ENCODE measurements around the gene ASPSCR1. TPM values are rescaled to one million over a fixed set of nuclear protein-coding genes. Genes with fewer than 3 reads are reported as not detected.

The ASPSCR1 gene
- total RNA-seq, 1 donor from 2014 or later = 20.1 TPM

DNA sequence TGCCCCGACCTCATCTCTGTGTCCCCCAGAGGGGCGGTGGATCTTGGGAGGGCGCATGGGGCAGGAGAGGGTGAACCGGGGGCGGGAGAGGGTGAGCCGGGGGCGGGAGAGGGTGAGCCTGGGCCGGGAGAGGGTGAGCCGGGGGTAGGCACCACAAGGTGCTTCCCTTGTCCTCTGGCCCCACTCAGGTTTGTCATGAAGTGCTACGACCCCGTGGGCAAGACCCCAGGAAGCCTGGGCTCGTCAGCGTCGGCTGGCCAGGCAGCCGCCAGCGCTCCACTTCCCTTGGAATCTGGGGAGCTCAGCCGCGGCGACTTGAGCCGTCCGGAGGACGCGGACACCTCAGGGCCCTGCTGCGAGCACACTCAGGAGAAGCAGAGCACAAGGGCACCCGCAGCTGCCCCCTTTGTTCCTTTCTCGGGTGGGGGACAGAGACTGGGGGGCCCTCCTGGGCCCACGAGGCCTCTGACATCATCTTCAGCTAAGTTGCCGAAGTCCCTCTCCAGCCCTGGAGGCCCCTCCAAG lies 18.9 kb downstream of the ASPSCR1 start:
- no peak overlapping the region for H3K4me3 ChIP-seq (ENCODE audit: low read depth, low read length)
- TF ChIP-seq, protein P1, sequence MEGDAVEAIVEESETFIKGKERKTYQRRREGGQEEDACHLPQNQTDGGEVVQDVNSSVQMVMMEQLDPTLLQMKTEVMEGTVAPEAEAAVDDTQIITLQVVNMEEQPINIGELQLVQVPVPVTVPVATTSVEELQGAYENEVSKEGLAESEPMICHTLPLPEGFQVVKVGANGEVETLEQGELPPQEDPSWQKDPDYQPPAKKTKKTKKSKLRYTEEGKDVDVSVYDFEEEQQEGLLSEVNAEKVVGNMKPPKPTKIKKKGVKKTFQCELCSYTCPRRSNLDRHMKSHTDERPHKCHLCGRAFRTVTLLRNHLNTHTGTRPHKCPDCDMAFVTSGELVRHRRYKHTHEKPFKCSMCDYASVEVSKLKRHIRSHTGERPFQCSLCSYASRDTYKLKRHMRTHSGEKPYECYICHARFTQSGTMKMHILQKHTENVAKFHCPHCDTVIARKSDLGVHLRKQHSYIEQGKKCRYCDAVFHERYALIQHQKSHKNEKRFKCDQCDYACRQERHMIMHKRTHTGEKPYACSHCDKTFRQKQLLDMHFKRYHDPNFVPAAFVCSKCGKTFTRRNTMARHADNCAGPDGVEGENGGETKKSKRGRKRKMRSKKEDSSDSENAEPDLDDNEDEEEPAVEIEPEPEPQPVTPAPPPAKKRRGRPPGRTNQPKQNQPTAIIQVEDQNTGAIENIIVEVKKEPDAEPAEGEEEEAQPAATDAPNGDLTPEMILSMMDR (conservative IDR thresholded peaks at IDR 0.05; ENCODE audit: low read depth, low read length) = no peak
- DNase-seq (ENCODE audit: low read depth) = no peak

DNA sequence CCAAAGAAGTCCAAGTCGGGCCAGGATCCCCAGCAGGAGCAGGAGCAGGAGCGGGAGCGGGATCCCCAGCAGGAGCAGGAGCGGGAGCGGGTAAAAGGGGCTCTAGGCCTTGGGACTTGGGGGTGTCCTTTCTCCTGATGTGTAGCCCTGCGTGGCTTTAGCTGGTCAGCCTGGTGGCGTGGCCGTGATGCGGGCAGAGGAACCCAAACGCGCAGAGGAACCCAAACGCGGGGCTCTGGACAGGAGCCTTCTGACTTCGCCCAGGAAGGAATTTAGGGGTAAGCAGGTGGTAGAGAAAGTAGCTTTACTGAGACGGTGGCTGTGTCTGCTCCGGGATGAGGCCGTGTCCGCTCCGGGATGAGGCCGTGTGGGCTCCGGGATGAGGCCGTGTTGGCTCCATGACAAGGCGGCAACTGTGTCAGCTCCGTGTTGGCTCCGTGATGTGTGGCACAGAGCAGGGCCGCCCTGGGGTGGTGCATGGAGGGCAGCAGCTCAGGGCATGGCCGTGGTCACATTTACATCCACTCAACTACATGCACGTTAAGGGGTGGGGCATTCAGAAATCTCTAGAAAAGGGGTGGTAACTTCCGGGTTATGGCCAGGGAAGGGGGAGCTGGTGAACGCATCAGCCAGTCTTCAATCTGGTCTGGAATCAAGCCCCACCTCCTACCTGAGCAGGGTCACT lies 19.5 kb downstream of the ASPSCR1 start:
- no peak for DNase-seq (ENCODE audit: low read depth)
- no peak overlapping the region for H3K4me3 ChIP-seq (ENCODE audit: low read depth, low read length)
- TF ChIP-seq, protein P1 (conservative IDR thresholded peaks at IDR 0.05; ENCODE audit: low read depth, low read length) = no peak

DNA sequence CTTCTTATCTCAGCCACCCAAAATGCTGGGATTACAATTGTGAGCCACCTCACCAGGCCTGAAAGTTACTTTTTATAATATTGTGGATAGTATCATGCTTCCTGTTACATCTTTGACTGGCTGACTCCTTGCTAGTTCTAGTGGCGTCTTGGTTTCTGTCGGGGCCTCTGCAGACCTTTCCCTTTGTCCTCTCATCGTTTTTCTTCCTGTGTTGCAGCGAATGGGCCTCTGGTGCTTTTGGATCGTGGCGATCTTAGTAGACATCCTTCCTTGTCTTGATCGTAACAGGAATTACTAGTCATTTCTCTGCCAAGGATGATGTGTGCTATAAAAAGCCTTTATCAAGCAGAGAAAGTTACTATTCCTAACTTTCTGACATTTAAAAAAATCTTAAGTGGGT lies 20.8 kb downstream of the ASPSCR1 start:
- no peak overlapping the region for H3K4me3 ChIP-seq (ENCODE audit: low read depth, low read length)
- DNase-seq (ENCODE audit: low read depth) = no peak
- TF ChIP-seq, protein P1 (conservative IDR thresholded peaks at IDR 0.05; ENCODE audit: low read depth, low read length) = no peak

DNA sequence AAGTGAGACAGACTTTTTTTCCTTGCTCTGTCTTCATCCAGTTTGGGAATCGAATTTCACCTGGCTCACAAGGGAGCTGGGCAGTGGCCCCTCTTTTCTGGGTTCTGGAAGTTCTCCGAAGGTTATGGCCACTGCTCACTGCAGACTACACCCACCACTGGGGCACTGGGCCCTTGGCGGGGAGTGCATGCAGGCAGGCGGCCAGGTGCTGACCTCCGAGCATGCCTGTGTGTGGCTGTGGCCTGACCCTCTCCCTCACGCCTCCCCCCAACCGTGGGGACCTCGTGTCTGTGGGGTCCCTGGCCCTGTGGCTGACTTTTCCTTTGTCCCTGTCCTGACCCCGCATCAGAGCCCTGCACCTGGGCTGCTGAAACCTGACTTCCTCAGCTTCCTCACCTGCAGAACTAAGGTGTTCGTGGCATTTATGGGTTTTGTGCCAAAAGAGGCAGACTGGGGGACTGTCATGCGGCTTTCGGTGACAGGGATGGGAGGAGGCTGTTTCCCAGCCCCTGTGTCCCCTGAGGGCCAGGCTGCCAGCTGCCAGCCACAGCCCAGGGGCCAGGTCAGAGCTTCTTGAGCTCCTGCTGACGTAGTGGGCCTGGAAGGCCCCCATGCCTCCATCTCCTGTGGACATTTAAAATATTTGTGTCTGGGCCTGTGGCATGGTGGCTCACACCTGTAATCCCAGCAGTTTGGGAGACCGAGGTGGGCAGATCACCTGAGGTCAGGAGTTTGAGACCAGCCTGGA lies 21.4 kb downstream of the ASPSCR1 start:
- H3K4me3 ChIP-seq (ENCODE audit: low read depth, low read length) = no peak overlapping the region
- TF ChIP-seq, protein P1 (conservative IDR thresholded peaks at IDR 0.05; ENCODE audit: low read depth, low read length) = no peak
- DNase-seq (ENCODE audit: low read depth) = no peak

DNA sequence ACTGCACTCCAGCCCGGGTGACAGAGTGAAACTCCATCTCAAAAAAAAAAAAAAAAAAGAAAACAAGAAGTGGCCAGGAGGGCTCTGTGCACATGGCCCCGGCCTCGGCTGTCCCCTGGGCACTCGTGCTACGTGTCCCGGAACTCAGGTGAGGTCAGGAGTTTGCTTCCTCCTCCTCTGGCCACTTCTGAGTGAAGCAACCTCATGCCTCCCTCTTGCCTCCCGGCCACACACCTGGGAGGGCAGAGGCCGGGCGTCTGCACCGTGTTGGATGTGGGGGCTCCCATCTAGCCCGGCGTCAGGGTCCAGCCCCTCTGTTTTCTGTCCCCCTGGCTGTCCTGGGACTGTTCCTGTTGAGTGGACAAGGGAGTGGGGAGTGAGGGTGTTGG lies 22.2 kb downstream of the ASPSCR1 start:
- TF ChIP-seq, protein P1 (conservative IDR thresholded peaks at IDR 0.05; ENCODE audit: low read depth, low read length) = no peak
- DNase-seq (ENCODE audit: low read depth) = no peak
- no peak overlapping the region for H3K4me3 ChIP-seq (ENCODE audit: low read depth, low read length)

DNA sequence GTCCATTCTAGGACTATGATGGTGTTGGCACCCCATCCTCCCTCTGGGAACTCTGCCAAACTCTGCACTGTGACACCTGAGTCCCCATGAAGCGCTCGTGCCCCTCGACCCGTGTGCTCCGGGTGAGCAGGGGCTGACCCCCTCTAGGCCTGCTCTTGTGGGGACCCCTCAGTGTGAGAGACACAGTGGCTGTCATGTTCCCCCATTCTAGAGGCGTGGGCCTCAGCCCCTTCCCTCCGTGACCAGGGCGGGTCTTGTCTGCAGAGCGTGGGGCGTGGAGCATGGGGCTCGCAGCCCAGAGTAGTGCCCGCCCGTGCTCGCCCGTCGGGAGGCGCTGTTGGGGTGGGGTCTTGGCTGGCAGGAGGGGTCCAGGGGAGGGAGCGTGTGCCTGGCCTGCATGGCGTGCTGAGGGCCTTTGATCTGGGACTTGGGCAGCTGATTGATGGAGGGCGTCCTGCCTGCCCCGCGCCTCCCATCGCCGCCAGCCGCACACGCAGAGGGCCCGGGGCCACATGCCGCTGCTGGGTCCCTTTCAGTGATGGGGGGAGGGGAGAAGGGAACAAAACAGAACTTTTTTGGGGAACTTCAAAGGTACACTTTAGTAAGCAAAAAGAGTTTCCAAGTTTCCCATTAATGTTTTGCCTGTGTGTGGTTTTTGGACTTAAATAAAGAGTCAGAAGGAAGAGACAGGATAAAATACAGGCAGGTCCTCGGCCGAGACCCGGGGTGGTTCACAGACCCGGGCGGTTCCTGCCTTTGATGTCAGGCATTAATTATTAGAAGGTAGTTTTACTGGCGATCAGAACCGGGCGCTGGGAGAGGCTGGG lies 22.8 kb downstream of the ASPSCR1 start:
- no peak for DNase-seq (ENCODE audit: low read depth)
- TF ChIP-seq, protein P1 (conservative IDR thresholded peaks at IDR 0.05; ENCODE audit: low read depth, low read length) = no peak

More for the DNA sequence above, 22.8 kb downstream of the ASPSCR1 start:
- H3K4me3 ChIP-seq (ENCODE audit: low read depth, low read length) = no peak overlapping the region
